NCI-H748 (cell line): ENCODE data around the gene PPP1CA.
"Not testable (repeated sequence)": the region's sequence is repeated elsewhere in the genome, so short reads cannot be mapped to it uniquely, and the experiment has no call there.

Experiments
- DNase-seq: peaks from one replicate; lab custom pipeline; 2025; ENCODE audit not compliant: unreplicated experiment; lab: John Stamatoyannopoulos, UW

Gene PPP1CA

DNA sequence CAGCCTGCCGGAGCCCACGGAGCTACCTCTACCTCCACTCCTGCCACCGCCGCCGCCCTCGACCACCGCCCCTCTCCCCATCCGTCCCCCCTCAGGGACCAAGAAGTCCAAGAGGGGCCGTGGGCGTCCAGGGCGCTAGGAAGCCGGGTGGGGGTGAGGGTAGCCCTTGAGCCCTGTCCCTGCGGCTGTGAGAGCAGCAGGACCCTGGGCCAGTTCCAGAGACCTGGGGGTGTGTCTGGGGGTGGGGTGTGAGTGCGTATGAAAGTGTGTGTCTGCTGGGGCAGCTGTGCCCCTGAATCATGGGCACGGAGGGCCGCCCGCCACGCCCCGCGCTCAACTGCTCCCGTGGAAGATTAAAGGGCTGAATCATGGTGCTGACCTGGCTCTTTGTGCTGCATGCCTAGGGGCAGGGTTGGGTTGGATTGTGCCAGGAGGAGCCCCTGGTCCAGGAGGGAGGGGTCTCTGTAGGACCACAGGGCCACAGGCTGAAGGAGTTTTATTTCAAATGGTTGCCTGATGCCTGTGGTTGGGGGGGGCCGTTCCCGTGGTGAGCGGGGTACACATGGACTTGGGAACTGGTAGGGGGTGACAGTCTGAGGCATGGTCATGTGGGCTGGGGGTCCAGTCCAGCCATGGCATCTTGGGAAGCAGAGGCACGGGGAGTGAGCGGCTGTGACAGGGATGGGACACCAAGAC lies 33.5 kb upstream of the PPP1CA start:
- no peak for DNase-seq

DNA sequence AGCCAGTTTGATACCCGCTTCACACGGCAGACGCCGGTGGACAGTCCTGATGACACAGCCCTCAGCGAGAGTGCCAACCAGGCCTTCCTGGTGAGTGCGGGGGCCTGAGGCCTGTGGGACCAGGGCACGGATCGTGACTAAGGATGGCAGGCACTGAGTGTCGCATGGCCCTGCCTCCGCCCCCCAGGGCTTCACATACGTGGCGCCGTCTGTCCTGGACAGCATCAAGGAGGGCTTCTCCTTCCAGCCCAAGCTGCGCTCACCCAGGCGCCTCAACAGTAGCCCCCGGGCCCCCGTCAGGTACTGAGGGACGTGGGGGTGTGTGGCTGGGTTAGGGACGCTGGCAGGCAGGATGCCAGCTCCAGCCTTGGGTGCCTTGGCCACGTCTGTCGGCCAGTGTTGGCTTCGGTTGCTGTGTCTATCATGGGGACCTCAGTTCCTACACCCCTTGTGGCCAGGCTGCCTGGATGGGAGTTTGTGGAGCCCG lies 32.8 kb upstream of the PPP1CA start:
- DNase-seq, result no peak

DNA sequence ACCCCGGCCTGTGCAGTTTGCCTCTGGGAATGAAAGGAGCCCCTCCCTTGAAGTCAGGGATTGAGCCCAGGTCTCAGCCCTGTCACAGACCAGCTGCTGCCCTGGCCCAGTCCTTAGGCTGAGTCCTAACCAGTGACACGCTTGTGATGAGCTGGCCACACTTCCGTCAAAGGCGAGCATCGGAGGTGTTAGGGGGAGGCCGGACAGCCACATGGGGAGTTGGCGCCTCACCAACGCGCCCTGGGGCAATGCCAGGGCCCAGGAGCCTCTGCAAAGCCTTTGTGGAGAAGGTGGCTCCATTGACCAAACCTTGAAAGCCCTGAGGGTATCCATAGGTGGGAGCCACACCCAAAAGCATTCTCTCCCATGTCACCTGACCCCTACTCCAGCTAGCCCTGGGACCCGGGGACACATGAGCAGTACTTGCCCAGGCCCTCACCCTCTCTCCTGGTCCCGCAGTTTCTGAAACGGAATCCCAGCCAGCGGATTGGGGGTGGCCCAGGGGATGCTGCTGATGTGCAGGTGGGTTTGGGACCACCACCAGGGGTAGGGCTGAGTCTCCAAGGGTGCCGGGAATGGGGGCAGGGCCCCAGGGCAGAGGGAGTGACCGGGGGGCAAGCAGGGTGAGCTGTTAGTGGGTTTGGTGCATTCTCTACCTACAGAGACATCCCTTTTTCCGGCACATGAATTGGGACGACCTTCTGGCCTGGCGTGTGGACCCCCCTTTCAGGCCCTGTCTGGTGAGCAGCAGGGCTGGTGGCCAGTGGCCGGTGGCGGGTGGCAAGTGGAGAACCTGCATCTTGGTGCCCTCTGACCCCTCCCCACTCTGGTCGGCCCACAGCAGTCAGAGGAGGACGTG lies 32.1 kb upstream of the PPP1CA start:
- no peak for DNase-seq

DNA sequence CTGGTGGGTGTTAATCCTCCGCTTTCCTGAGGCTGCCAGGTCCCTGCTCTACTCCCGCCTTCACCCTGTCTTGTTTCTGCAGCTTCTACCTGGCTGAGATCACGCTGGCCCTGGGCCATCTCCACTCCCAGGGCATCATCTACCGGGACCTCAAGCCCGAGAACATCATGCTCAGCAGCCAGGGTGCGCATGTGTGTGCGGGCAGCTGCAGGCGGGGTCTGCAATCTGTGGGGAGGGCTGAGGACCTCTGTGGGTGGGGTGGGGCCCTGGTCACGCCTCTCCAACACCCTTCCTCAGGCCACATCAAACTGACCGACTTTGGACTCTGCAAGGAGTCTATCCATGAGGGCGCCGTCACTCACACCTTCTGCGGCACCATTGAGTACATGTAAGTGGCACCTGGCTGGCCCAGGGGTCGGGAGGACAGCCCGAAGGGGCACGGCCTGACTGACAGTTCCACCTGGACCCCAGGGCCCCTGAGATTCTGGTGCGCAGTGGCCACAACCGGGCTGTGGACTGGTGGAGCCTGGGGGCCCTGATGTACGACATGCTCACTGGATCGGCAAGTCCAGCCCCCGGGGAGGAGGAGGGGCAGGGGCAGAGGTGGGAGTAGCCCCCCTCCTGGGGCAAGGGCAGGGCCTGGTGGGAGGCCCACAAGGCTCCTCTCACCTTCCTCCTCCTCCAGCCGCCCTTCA lies 31.1 kb upstream of the PPP1CA start:
- no peak for DNase-seq

DNA sequence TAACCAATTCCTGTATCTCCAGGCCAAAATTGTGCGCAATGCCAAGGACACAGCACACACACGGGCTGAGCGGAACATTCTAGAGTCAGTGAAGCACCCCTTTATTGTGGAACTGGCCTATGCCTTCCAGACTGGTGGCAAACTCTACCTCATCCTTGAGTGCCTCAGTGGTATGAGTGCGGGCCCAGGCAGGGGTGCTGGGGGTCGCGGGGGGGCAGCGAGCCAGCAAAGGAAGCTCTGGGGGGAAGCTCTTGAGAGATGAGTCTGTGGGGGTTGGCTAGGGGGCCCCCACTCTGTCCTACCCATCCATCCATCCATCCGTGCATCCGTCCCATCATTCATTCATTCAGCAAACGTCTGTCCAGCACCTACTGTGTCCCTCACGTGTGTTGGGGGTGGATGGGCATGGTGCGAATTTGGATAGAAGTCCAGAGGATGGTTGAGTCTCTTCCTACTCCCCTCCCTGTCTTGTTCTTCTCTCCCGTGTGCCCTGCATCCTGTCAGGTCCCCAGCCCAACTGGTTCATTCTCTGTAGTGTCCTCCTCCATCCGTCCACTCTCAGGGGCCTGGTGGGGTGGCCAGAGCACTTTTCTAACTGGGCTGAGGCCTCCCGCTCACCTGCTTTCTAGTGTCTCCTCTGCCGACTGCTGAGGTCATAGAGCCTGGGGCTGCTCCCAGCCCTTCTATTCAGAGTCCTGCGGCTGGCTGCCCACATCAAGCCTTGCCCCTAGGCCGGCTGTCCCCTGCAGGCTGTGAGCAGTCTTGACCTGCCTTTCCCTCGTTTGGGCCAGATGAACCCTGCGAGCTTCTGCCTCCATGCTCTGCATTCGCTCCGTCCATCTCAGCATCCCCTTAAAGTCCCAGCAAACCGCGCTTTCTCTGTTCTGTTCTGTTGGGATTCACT lies 29.9 kb upstream of the PPP1CA start:
- DNase-seq, result no peak

DNA sequence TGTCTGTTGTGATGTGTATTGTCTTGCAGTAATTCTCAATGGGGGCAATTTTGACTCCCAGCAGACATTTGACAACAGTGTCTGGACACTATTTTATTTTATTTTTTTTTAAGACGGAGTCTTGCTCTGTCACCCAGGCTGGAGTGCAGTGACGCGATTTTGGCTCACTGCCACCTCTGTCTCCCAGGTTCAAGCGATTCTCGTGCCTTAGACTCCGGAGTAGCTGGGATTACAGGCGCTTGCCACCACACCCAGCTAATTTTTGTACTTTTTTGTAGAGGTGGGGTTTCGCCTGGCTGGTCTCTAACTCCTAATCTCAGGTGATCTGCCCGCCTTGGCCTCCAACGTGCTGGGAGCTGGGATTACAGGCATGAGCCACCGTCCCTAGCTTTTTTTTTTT lies 28.1 kb upstream of the PPP1CA start:
- no peak for DNase-seq

DNA sequence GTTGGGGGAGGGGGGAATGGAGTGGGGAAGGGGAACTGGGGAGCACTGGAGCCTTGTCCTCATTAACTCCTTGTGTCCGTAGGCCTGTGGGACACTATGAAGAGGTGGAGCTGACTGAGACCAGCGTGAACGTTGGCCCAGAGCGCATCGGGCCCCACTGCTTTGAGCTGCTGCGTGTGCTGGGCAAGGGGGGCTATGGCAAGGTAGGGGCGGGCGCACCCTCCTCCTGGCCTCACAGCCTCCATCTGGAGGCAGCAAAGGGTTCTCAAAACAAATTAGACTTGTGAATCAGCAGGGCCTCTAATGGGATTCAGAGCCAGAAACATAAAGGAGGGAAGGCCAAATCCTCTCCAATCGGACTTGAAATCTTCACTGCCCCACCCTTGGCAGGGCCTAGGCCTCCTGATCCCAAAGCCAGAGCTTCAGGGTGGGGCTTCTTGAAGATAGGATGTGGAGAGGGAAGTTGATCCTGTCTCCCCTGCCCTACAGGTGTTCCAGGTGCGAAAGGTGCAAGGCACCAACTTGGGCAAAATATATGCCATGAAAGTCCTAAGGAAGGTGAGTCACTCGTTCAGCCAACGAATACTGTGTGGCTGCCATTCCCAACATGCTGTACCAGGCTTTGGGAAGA lies 27.5 kb upstream of the PPP1CA start:
- no peak for DNase-seq

DNA sequence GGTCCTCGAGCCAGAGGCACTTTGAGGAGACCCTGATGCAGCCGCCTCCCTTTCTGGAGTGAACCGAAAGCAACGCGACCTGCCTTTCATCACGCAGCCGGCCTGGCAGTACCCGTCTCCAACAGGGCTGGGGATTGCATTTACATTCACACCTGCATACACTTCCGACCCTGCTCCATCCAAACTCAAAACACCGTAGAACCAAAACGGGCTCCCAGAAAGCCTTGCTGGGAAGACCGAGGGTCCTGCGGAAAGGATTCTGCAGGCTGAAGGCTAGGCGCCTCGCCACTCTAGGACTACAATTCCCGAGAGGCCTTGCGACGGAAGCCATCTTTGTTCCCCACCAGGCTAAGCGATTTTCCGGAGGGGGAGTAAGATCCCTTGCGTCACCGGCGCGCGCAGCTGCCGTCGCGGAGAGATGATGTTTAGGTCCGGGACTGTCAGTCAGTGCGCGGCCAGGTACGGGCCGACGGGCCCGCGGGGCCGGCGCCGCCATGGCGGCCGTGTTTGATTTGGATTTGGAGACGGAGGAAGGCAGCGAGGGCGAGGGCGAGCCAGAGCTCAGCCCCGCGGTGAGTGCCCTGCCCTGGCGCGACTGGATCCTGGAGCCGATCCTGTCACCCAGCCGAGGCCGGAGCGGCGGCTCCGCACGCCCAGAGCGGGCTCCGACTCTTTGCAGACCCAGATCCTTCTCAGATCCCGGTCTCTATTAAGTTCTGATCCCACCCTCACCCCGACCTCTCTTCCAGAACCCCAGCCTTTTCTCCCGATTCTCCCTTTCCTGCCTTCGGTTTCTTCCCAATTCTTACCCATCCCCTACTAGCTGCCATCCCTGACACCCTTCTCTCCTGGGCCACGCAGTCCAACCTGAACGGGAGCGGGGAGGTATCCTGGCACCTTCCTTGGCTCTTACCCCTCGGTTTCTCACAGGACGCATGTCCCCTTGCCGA lies 26.7 kb upstream of the PPP1CA start, which contains the start of gene RPS6KB2:
Gene RPS6KB2 (plus strand): TSS at position 443 of the 950 bp plus-strand sequence. CDS start 52 bp downstream, at position 495.
- peak; percentile 98 for DNase-seq

DNA sequence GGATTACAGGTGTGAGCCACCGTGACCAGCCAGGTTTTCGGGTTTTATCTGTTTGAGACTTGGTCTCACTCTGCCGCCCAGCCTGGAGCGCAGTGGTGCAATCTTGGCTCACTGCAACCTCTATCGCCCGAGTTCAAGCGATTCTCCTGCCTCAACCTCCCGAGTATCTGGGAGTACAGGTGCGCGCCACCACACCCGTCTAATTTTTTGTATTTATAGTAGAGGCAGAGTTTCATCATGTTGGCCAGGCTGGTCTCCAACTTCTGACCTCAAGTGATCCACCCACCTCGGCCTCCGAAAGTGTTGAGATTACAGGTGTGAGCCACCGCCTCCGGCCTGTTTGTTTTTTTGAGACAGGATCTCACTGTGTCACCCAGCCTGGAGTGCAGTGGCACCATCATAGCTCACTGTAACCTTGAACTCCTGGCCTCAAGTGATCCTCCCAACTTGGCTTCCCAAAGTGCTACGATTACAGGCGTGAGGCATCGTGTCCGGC lies 25.8 kb upstream of the PPP1CA start:
- not testable (repeated sequence) for DNase-seq

DNA sequence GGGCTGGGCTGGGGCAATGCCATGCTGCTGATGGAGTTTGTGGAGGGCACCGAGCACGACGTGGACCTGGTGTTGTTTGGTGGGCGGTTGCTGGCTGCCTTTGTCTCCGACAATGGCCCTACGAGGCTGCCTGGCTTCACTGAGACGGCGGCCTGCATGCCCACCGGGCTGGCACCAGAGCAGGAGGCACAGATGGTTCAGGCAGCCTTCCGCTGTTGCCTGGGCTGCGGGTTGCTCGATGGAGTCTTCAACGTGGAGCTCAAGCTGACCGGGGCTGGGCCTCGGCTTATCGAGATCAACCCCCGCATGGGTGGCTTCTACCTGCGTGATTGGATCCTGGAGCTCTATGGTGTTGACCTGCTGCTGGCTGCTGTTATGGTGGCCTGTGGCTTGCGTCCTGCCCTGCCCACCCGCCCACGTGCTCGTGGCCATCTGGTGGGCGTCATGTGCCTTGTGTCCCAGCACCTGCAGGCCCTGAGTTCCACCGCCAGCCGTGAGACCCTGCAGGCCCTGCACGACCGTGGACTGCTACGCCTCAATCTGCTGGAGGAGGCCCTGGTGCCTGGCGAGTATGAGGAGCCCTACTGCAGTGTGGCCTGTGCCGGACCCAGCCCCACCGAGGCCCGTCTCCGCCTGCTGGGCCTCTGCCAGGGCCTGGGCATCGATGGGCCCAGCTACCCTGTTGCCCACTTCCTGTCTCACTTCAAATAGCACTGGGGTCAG lies 22.4 kb upstream of the PPP1CA start:
- no peak for DNase-seq

DNA sequence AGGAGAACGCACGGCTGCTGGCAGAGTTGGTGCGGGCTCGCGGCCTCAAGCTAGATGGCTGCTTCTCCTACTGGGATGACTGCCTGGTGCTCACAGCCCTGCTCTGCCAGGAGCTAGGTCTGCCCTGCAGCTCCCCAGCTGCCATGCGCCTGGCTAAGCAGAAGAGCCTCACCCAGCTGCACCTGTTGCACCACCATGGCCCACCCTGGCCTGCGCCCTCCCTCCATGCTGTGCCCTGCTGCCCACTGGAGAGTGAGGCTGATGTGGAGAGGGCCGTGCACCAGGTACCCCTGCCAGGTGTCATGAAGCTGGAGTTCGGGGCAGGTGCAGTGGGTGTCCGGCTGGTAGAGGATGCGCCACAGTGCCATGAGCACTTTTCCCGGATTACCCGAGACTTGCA lies 21.8 kb upstream of the PPP1CA start:
- DNase-seq, result no peak

DNA sequence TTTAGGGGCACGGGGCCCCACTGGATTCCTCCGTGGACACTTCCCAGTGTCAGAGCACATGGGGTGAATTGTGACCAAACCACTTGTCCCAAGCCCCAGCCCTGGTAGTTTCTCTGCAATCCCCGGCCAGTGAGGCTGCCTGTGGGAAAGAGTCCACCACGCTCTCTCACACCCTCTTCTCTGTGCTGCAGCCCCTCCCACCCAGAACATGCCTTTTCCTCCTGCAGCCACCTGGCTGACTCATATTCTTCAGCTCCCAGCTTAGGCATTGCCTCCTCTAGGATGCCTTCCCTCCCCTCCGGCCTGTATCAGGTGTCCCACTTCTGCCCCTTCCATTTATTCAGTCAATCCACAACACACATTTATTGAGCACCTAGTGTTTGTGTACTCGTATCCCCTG lies 21.2 kb upstream of the PPP1CA start:
- DNase-seq, result no peak

DNA sequence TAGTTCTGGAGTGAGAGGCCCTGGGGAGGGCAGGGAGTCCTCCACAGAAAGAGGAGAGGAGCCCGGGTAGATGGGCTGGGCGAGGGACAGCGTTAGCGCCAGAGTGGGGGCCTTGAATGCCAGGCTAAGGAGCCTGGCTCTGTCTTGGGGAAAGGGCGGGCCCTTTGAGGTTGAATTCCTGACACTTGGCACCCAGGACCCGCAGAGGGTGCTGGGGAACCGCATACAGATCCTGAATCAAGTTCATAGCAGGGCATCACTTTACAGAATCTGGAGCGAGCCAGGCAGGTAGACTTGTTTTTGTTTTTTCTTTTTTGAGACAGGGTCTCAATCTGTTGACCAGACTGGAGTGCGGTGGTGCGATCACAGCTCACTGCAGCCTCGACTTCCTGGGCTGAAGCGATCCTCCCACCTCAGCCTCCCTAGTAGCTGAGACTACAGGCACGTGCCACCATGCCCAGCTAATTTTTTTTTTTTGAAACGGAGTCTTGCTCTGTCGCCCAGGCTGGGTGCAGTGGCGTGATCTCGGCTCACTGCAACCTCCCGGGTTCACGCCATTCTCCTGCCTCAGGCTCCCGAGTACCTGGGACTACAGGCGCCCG lies 19.9 kb upstream of the PPP1CA start:
- DNase-seq, result no peak

DNA sequence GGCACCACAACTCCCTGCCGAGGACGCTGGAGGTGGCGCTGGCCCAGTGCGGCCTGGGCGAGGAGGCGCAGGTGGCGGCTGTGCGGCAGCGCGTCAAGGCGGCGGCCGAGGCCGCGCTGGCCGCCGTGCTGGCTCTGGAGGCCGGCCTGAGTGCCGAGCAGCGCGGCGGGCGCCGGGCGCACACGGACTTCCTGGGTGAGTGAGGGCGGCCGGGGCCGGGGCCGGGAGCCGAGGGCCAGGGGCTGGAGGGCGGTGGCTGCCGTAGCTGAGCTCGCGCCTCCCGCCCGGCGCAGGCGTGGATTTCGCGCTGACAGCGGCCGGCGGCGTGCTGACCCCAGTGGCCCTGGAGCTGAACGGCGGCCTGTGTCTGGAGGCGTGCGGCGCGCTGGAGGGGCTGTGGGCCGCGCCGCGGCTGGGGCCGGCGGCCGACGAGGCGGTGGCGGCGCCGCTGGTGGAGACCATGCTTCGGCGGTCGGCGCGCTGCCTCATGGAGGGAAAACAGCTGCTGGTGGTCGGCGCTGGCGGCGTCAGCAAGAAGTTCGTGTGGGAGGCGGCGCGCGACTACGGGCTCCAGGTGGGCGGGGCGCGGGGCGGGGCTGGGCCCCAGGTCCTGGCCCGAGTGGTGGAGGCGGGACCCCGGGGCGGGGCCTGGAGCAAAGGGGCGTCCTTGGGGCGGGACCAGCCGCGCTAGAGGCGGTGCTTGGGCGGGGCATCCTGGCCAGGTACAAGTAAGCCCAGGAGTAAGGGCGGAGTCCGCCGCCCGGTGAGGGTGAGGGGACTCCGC lies 19.2 kb upstream of the PPP1CA start:
- DNase-seq, result peak; percentile 92

DNA sequence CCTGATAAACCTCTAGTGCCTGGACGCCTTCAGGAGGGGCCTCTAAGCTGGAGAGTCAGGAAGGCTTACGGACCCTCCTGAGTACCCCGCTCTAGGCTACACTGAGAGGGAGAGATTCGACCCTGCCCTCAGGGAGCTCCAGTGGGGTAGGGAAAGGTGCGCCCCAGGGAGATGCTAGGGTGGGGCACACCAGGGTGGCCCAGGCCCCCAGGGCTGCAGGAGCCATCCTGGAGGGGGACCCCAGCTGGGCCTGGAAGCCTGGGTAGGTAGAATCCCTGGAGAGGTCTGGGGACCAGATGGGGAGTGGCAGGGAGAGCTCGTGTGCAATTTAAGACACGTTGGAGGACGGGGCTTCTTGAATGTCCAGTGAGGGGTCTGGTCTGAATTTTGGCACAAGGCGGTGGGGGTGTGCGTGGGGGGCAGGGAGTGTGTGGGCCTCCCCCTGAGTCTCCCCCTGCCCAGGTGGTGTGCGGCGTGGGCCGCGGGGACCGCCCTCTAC lies 18.5 kb upstream of the PPP1CA start:
- no peak for DNase-seq

DNA sequence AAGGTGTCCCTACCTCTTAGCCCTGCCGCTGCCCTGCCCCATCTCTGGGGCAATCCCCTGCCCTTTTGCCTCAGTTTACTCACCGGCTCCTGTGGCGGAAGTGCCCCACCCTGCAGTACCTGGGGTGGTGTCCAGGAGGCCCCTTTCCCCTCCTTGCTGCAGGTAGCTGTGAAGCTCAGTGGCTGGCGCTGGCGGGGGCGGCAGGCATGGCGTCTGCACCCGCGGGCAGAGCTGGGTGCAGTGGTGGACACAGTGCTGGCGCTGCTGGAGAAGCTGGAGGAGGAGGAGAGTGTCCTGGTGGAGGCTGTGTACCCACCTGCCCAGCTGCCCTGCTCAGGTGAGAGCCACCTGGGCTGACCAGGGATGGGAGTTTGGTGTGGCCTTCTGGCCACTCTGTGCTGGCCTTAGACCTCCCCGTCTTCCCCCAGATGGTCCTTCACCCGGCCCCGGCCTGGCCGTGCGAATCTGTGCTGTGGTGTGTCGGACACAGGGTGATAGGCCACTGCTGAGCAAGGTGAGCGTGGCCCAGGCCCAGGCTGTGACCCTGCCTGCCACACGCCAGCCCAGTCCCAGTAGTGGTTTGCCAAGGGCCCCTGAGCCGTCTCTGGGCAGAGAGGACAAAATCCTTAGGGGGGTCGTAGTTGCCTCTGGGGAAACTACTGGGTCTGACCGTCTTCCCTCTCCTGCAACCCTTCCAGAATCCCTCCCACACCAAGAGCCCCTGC lies 17.8 kb upstream of the PPP1CA start:
- DNase-seq, result no peak
